ENCODE data around the gene TOX2. TPM values are rescaled to one million over a fixed set of nuclear protein-coding genes. Genes with fewer than 3 reads are reported as not detected.

The TOX2 gene
- total and polyA plus RNA-seq, 2 of the 8 experiments (the other 6 are each of a cell fraction or from before 2014, with no cell fraction given) = 1.8 to 3.4 TPM

- Histone ChIP-seq H3K4me1 (replicated peaks in 1 of 4; ENCODE audit: control insufficient read depth in 3 of 4, insufficient read depth in 4 of 4, low read length in 3 of 4) (peaks cover 0 to 2% (median 0%) of the 10 kb centered on the region in 4 experiments; a peak in 2 of 7 replicates), H2BK12ac (ENCODE audit: low read depth, low read length) (no peak overlapping the region), H3K9me3 (ENCODE audit: insufficient read depth in 2 of 2, low read depth in 1 of 2, low read length in 1 of 2) (no peaks in the 10 kb centered on the region), H3K23me2 (ENCODE audit: low read depth, low read length) (no peaks in the 10 kb centered on the region; the same call in 1 of the 2 replicates), H3K14ac (ENCODE audit: insufficient read length) (no peak overlapping the region), H2BK5ac (ENCODE audit: low read depth, low read length) (no peak overlapping the region), H3K18ac (ENCODE audit: extremely low read depth, low read length) (no peak overlapping the region), H2BK120ac (replicated peaks; ENCODE audit: low read depth, low read length) (no peak overlapping the region), H3K79me2 (ENCODE audit: control insufficient read depth in 1 of 2, insufficient read depth in 2 of 2, low read length in 2 of 2) (no peaks in the 10 kb centered on the region), H4K8ac (ENCODE audit: extremely low read depth, insufficient read depth, low read length) (no peak overlapping the region), H3K23ac (ENCODE audit: insufficient read length) (no peak overlapping the region), H2AK5ac (ENCODE audit: low read depth, low read length) (no peak overlapping the region), H3K4me2 (ENCODE audit: insufficient read depth in 1 of 2, low read depth in 2 of 2, low read length in 2 of 2) (no peak overlapping the region), H3K36me3 (ENCODE audit: control insufficient read depth in 2 of 4, insufficient read depth in 4 of 4, low read length in 3 of 4) (no peaks in the 10 kb centered on the region), H2BK15ac (ENCODE audit: low read length) (no peak overlapping the region), H2AFZ (ENCODE audit: low read length) (no peak overlapping the region), H4K5ac (ENCODE audit: insufficient read length, low read depth, low read length) (no peak overlapping the region), H2BK20ac (ENCODE audit: low read length) (no peak overlapping the region), H3K4ac (replicated peaks; ENCODE audit: insufficient read length, low read depth, low read length) (no peak overlapping the region), H3K4me3 (ENCODE audit: extremely low read depth in 1 of 4, insufficient read depth in 2 of 4, low read depth in 3 of 4, low read length in 4 of 4) (no peak overlapping the region), H3K56ac (replicated peaks; ENCODE audit: insufficient read length, low read depth, low read length) (no peak overlapping the region), H3K9ac (replicated peaks in 1 of 4; ENCODE audit: extremely low read depth in 1 of 4, low read depth in 3 of 4, low read length in 3 of 4) (no peak overlapping the region), H3K27me3 (replicated peaks in 1 of 4; ENCODE audit: control insufficient read depth in 3 of 4, extremely low read depth in 1 of 4, insufficient read depth in 3 of 4, low read length in 3 of 4) (no peaks in the 10 kb centered on the region; a peak in 2 of 7 replicates), H3K79me1 (ENCODE audit: low read depth, low read length) (no peaks in the 10 kb centered on the region), H4K20me1 (replicated peaks in 1 of 2; ENCODE audit: control insufficient read depth in 1 of 2, insufficient read depth in 2 of 2, low read length in 2 of 2) (peaks cover 2 to 3% of the 10 kb centered on the region in 2 experiments), H4K91ac (replicated peaks; ENCODE audit: insufficient read length, low read length) (no peak overlapping the region), H3K27ac (ENCODE audit: low read depth, low read length) (no peak overlapping the region)
- TF ChIP-seq NANOG (IDR thresholded peaks at IDR 0.05; ENCODE audit: insufficient read depth, low read depth, low read length, poor library complexity, severe bottlenecking) = no peak
- no peak for TF ChIP-seq ZNF274 (IDR thresholded peaks at IDR 0.05; ENCODE audit: borderline replicate concordance, extremely low read depth, low read length)
- TF ChIP-seq SIN3A (conservative IDR thresholded peaks at IDR 0.05 in 1 of 2, IDR thresholded peaks at IDR 0.05 in 1 of 2; ENCODE audit: low read depth in 1 of 2, low read length in 2 of 2) = no peak
- TF ChIP-seq EZH2 (IDR thresholded peaks at IDR 0.05; ENCODE audit: low read depth, low read length, severe bottlenecking) = no peak
- TF ChIP-seq ATF2 (IDR thresholded peaks at IDR 0.05; ENCODE audit: low read length) = no peak
- no peak for TF ChIP-seq E2F6 (IDR thresholded peaks at IDR 0.05)
- ChIA-PET POLR2A (ENCODE audit: partially characterized antibody) (no interaction called here), CTCF (ENCODE audit: partially characterized antibody) (no interaction called here)
- 87% methylated on average over 2 of the region's 2 CpGs; no CpG with 5 or more reads in 1 of the 2 experiments for WGBS, 2 experiments (ENCODE audit: extremely low coverage in 1 of 2, insufficient coverage in 1 of 2, insufficient read length in 1 of 2, insufficient replicate concordance in 2 of 2, low coverage in 1 of 2, low lambda C conversion rate in 2 of 2, missing lambda C conversion rate in 1 of 2)
- FAIRE-seq (no peak), DNase-seq (ENCODE audit: low read depth in 1 of 2, low spot score in 2 of 2) (no peak)
Measured at GRCh38 chr20:43922614-43923013, 8.0 kb downstream of the TOX2 start.

Data from H1 (cell line).